OCI-LY1 (cell line): ENCODE results near the gene DCTN1.

Experiments used
- CTCF ChIP-seq: fragments of 200-600 bp; sonication (generic), shearing (Covaris generic); IDR thresholded peaks from 2 replicates; pipeline ENCODE4 v1.5.1; 2017; ENCODE audit warnings: mild to moderate bottlenecking, antibody characterized with exemption, low read length, moderate library complexity, mixed read lengths
- EZH2 ChIP-seq: fragments of 200-600 bp; sonication (generic), shearing (Covaris generic); IDR thresholded peaks from 2 replicates; pipeline ENCODE4 v1.8.0; 2017; ENCODE audit warnings: borderline replicate concordance, mixed run types, mild to moderate bottlenecking, antibody characterized with exemption, low read length, moderate library complexity, mixed read lengths

DNA sequence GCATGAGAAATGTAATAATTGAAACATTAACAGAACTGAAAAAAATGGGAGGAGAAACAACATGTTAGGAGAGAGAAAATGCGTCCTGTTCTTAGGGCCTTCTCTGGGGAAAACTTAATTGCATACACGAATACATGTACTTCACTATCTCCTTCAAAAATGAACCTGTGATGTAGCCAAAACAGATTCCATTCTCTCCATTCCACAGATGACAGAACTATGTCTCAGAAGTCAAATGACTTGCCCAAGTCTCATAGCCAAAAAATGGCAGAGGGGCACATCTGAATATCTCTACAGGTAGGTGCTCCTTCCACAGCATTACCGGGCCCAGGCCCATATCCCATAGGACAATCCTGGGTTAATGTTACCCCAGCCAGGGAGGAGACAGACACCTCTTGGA, 3.9 kb upstream of the DCTN1 start:
- TF ChIP-seq CTCF (no peak), EZH2 (no peak)
